ENCODE results near the gene SYT9.
A peak's percentile ranks its signal among the peaks of the same experiment; 100 is the strongest.
"Not testable (repeated sequence)": the region's sequence is repeated elsewhere in the genome, so short reads cannot be mapped to it uniquely, and the experiment has no call there.

Gene SYT9

GRCh38 chr11:7499081-7499480 lies 247.4 kb downstream of the SYT9 start:
- DNase-seq: no peak

- no peak for DNase-seq
These were observed 248.5 kb downstream of the SYT9 start for GRCh38 chr11:7500251-7500650.

GRCh38 chr11:7501251-7501650 lies 249.5 kb downstream of the SYT9 start:
- DNase-seq: no peak

- DNase-seq: no peak
These were observed 250.2 kb downstream of the SYT9 start for GRCh38 chr11:7501894-7502293.

GRCh38 chr11:7506243-7506642 lies 254.5 kb downstream of the SYT9 start:
- DNase-seq: no peak

- DNase-seq: no peak
These were observed 256.4 kb downstream of the SYT9 start for GRCh38 chr11:7508087-7508486.

- DNase-seq: no peak
These were observed 258.3 kb downstream of the SYT9 start for GRCh38 chr11:7509966-7510365.

GRCh38 chr11:7511401-7511800 lies 259.7 kb downstream of the SYT9 start:
- peak in 54 of 58 donors; percentile 8 to 87 (median 60) for DNase-seq

GRCh38 chr11:7512525-7513233 lies 261.0 kb downstream of the SYT9 start:
- DNase-seq: peak in 47 of 58 donors; percentile 17 to 79 (median 58)

- DNase-seq: peak in 56 of 58 donors; percentile 46 to 93 (median 83)
These were observed 261.8 kb downstream of the SYT9 start, which contains the start of gene PPFIBP2 for GRCh38 chr11:7513234-7514098. TSS of gene PPFIBP2 (plus strand) at chr11:7513999. CDS start at chr11:7549476, 35,477 bp downstream.

- peak in 15 of 58 donors; percentile 22 to 67 (median 53) for DNase-seq
These were observed 262.4 kb downstream of the SYT9 start for GRCh38 chr11:7514099-7514591.

GRCh38 chr11:7515447-7515886 lies 263.8 kb downstream of the SYT9 start:
- DNase-seq: no peak

GRCh38 chr11:7516475-7516874 lies 264.8 kb downstream of the SYT9 start:
- no peak for DNase-seq

- not testable (repeated sequence) for DNase-seq
These were observed 266.0 kb downstream of the SYT9 start for GRCh38 chr11:7517743-7518142.

Data from anterior cingulate cortex (tissue), 58 donors.